SK-MEL-5 (cell line): ENCODE results near the gene GDA. TPM values are rescaled to one million over a fixed set of nuclear protein-coding genes. Genes with fewer than 3 reads are reported as not detected.

Source experiments
- DNase-seq: peaks from one replicate; pipeline ENCODE4 v3.0.0-alpha.2; 2016; ENCODE audit warnings: low read depth, low spot score
- in situ Hi-C: cut with HindIII; loops from 2 replicates; pipeline ENCODE4 v1.10.0; 2016; ENCODE audit warnings: low sequenced_read_pairs, high pct_unique_total_duplicates, low pct_unique_long_range_greater_than_20kb
- small RNA-seq, 2 experiments: library from RNA; depleted of rRNA; stranded (forward); fragments of <200 nt; gene quantifications; one replicate each; pipeline ENCODE3, GENCODE V24; 2014
- total RNA-seq: library from RNA; depleted of rRNA; stranded (reverse); fragments of >200 nt; shearing (Covaris generic); gene quantifications from 2 replicates; pipeline ENCODE4 v1.2.3, GENCODE V29; 2014; rRNA removed

Gene GDA
- total RNA-seq, 1 experiment from 2014 or later: not detected

- in situ Hi-C loops: no loop called here
These were observed 143.0 kb downstream of the GDA start for GRCh38 chr9:72292256-72292682.

GRCh38 chr9:72292874-72293607, 143.8 kb downstream of the GDA start:
- in situ Hi-C loops: no loop called here
- DNase-seq: peak; percentile 78

More at GRCh38 chr9:72292256-72292682, 143.0 kb downstream of the GDA start:
- peak; percentile 66 for DNase-seq

GRCh38 chr9:72294936-72295335, 145.7 kb downstream of the GDA start:
- in situ Hi-C loops: no loop called here
- DNase-seq: no peak

- no peak for DNase-seq
- in situ Hi-C loops: no loop called here
These were observed 148.3 kb downstream of the GDA start for GRCh38 chr9:72297516-72297915.

GRCh38 chr9:72299017-72299603, 149.9 kb downstream of the GDA start:
- in situ Hi-C loops: no loop called here
- no peak for DNase-seq

- DNase-seq: no peak
- in situ Hi-C loops: no loop called here
These were observed 151.6 kb downstream of the GDA start for GRCh38 chr9:72300873-72301272.

Small RNAs within 50 kb of the gene (small RNA-seq; reads per million reads assigned to genes)
- gene RNA5SP285: 0 to 0.05 reads per million in 2 experiments

Other genes starting within 250 kb of the GDA start
- 53.5 and 54.1 TPM in 2 replicates for gene ABHD17B, start 238.2 kb upstream of the GDA start, total RNA-seq
- 49.1 and 50.8 TPM in 2 replicates for gene C9orf85, start 237.8 kb upstream of the GDA start, total RNA-seq
- not detected in 2 replicates for gene C9orf57, start 88.8 kb upstream of the GDA start, total RNA-seq
- 214 and 225 TPM in 2 replicates for gene ZFAND5, start 215.8 kb downstream of the GDA start, total RNA-seq